ENCODE results near the gene NUDT10.

The NUDT10 gene

GRCh38 chrX:51332188-51332942 lies at the start of gene NUDT10:
Gene NUDT10, plus strand, starts transcription at chrX:51332822. Its CDS starts 144 bp downstream, at chrX:51332966.
- TF ChIP-seq GATA2 (IDR thresholded peaks at IDR 0.05; ENCODE audit: low read depth, low read length) (no peak), GATA3 (IDR thresholded peaks at IDR 0.05; ENCODE audit: low read depth, low read length) (no peak)

- TF ChIP-seq GATA3 (IDR thresholded peaks at IDR 0.05; ENCODE audit: low read depth, low read length) = no peak
- TF ChIP-seq GATA2 (IDR thresholded peaks at IDR 0.05; ENCODE audit: low read depth, low read length) = no peak
These were observed 40.2 kb upstream of the NUDT10 start for GRCh38 chrX:51292421-51292820.

- TF ChIP-seq GATA3 (IDR thresholded peaks at IDR 0.05; ENCODE audit: low read depth, low read length) (no peak), GATA2 (IDR thresholded peaks at IDR 0.05; ENCODE audit: low read depth, low read length) (no peak)
These were observed 36.5 kb upstream of the NUDT10 start for GRCh38 chrX:51296138-51296537.

GRCh38 chrX:51316271-51316670 lies 16.4 kb upstream of the NUDT10 start:
- TF ChIP-seq GATA3 (IDR thresholded peaks at IDR 0.05; ENCODE audit: low read depth, low read length) (no peak), GATA2 (IDR thresholded peaks at IDR 0.05; ENCODE audit: low read depth, low read length) (no peak)

- TF ChIP-seq GATA2 (IDR thresholded peaks at IDR 0.05; ENCODE audit: low read depth, low read length) (no peak), GATA3 (IDR thresholded peaks at IDR 0.05; ENCODE audit: low read depth, low read length) (no peak)
These were observed 1.7 kb downstream of the NUDT10 start for GRCh38 chrX:51334276-51334675.

GRCh38 chrX:51336584-51336983 lies 4.0 kb downstream of the NUDT10 start:
- no peak for TF ChIP-seq GATA2 (IDR thresholded peaks at IDR 0.05; ENCODE audit: low read depth, low read length)
- TF ChIP-seq GATA3 (IDR thresholded peaks at IDR 0.05; ENCODE audit: low read depth, low read length) = no peak

- no peak for TF ChIP-seq GATA3 (IDR thresholded peaks at IDR 0.05; ENCODE audit: low read depth, low read length)
- TF ChIP-seq GATA2 (IDR thresholded peaks at IDR 0.05; ENCODE audit: low read depth, low read length) = no peak
These were observed 28.6 kb downstream of the NUDT10 start for GRCh38 chrX:51361251-51361650.

GRCh38 chrX:51376672-51377071 lies 44.0 kb downstream of the NUDT10 start:
- TF ChIP-seq GATA3 (IDR thresholded peaks at IDR 0.05; ENCODE audit: low read depth, low read length) = no peak
- no peak for TF ChIP-seq GATA2 (IDR thresholded peaks at IDR 0.05; ENCODE audit: low read depth, low read length)
